K562 (cell line): ENCODE data around the gene ADAM8. TPM values are rescaled to one million over a fixed set of nuclear protein-coding genes. Genes with fewer than 3 reads are reported as not detected.

ENCODE experiments used
- ATAC-seq: fragments of 200-7000 bp; cut with Tn5 transposase; 3 replicates; pipeline ENCODE4 v1.9.1; 2020; ENCODE audit warnings: moderate library complexity
- BruUV-seq: library from RNA; stranded (reverse); fragments of 400-500 nt; replicated peaks from 2 replicates; lab custom pipeline; 2021; lab: Mats Ljungman, UMichigan
- CTCF ChIA-PET: fragments of 300-600 bp; formaldehyde crosslinking; extraction: SDS; loops from one replicate; lab custom pipeline; 2021; ENCODE audit warnings: low intra/inter-chr PET ratio; lab: Yijun Ruan, JAX
- POLR2A ChIA-PET: fragments of 300-600, 350-650 bp; sonication (Branson Sonifier 250); formaldehyde crosslinking; extraction: SDS; loops from one replicate; lab custom pipeline; 2021; ENCODE audit warnings: antibody characterized with exemption, inconsistent platforms; lab: Yijun Ruan, JAX
- DNase-seq, 4 experiments: peaks; one replicate each; pipeline versions ENCODE4 v3.0.0 to v3.0.0-alpha.2; 2011 to 2018; ENCODE audit warnings: low spot score in 3 of 4, mixed read lengths in 3 of 4; ENCODE audit errors: extremely low read depth in 1 of 4
- FAIRE-seq: peaks from 2 replicates; lab custom pipeline; 2011; peaks lifted over from hg19 to GRCh38; lab: Jason Lieb, UNC
- H2AFZ ChIP-seq: 2 replicates; pipeline ENCODE4 v1.6.0; 2011; ENCODE audit warnings: low read depth, low read length, control low read depth, inconsistent platforms
- H3K27ac ChIP-seq: fragments of 200-600 bp; 3 replicates; pipeline ENCODE4 v1.8.0; 2011; ENCODE audit warnings: low read depth, mild to moderate bottlenecking, control low read depth, inconsistent platforms, low read length, moderate library complexity, mixed read lengths; ENCODE audit errors: extremely low read depth
- H3K27me3 ChIP-seq, 2 experiments: fragments of 300-600 bp in 1 of 2; 2 replicates in 1 of 2; 3 replicates in 1 of 2; pipeline versions ENCODE4 v1.6.0 to v1.8.0; 2011; ENCODE audit warnings: inconsistent platforms in 2 of 2, low read length in 2 of 2, mild to moderate bottlenecking in 1 of 2, mixed read lengths in 1 of 2, moderate library complexity in 1 of 2; ENCODE audit not compliant: control insufficient read depth in 2 of 2, insufficient read depth in 2 of 2
- H3K36me3 ChIP-seq: fragments of 300-600 bp; 3 replicates; pipeline ENCODE4 v1.8.0; 2011; ENCODE audit warnings: mild to moderate bottlenecking, low read length, inconsistent platforms; ENCODE audit not compliant: control insufficient read depth, insufficient read depth
- H3K4me1 ChIP-seq, 2 experiments: fragments of 200-600 bp in 1 of 2; replicated peaks in 1 of 2; 2 replicates in 1 of 2; 3 replicates in 1 of 2; pipeline versions ENCODE4 v1.5.1 to v1.8.0; 2011; ENCODE audit warnings: inconsistent platforms in 2 of 2, low read length in 2 of 2, mild to moderate bottlenecking in 1 of 2, mixed read lengths in 1 of 2, moderate library complexity in 1 of 2; ENCODE audit not compliant: control insufficient read depth in 2 of 2, insufficient read depth in 2 of 2
- H3K4me2 ChIP-seq: 2 replicates; pipeline ENCODE4 v1.6.1; 2011; ENCODE audit warnings: low read length, control low read depth, inconsistent platforms, mixed read lengths; ENCODE audit not compliant: insufficient read depth
- H3K4me3 ChIP-seq: fragments of 200-600 bp; sonication (generic), shearing (Covaris generic); 2 replicates; pipeline ENCODE4 v1.5.1; 2016; ENCODE audit warnings: control low read depth, inconsistent platforms
- H3K79me2 ChIP-seq: fragments of 200-600 bp; 3 replicates; pipeline ENCODE4 v1.8.0; 2011; ENCODE audit warnings: low read length, inconsistent platforms; ENCODE audit not compliant: control insufficient read depth, insufficient read depth
- H3K9ac ChIP-seq, 2 experiments: 2 replicates each; pipeline versions ENCODE4 v1.6.0 to v1.6.1; 2011; ENCODE audit warnings: low read depth in 2 of 2, low read length in 2 of 2, control low read depth in 1 of 2, inconsistent platforms in 1 of 2, mild to moderate bottlenecking in 1 of 2, mixed read lengths in 1 of 2; ENCODE audit not compliant: insufficient read depth in 1 of 2
- H3K9me1 ChIP-seq: one replicate; pipeline ENCODE4 v1.6.0; 2011; ENCODE audit warnings: inconsistent platforms, mild to moderate bottlenecking, low read length, moderate library complexity; ENCODE audit not compliant: control insufficient read depth, insufficient read depth
- H3K9me3 ChIP-seq: replicated peaks from 2 replicates; pipeline ENCODE4 v1.5.1; 2011; ENCODE audit warnings: low read depth, low read length, inconsistent platforms; ENCODE audit not compliant: control insufficient read depth, insufficient read depth
- H4K20me1 ChIP-seq: replicated peaks from 2 replicates; pipeline ENCODE4 v1.6.1; 2011; ENCODE audit warnings: low read length, inconsistent platforms, mixed read lengths; ENCODE audit not compliant: control insufficient read depth, insufficient read depth
- ZNF175 ChIP-seq: fragments of 200-800 bp; sonication (Bioruptor generic); IDR thresholded peaks from 2 replicates; pipeline ENCODE4 v1.6.1; 2016; ENCODE audit warnings: low read depth, mild to moderate bottlenecking, missing genetic modification characterization, missing compliant biosample characterization
- ZNF584 ChIP-seq: fragments of 200-800 bp; sonication (Bioruptor generic); IDR thresholded peaks from 2 replicates; pipeline ENCODE4 v1.6.1; 2016; ENCODE audit warnings: low read depth, mild to moderate bottlenecking, missing genetic modification characterization, missing compliant biosample characterization
- ZNF785 ChIP-seq: fragments of 250-450 bp; sonication (Bioruptor Pico); IDR thresholded peaks from 2 replicates; pipeline ENCODE4 v1.4.0; 2020; ENCODE audit warnings: mild to moderate bottlenecking
- WGBS: fragments of 100-300 bp; shearing (Covaris generic); methylation state at CpG from one replicate; pipeline ENCODE4 v1.1.6; 2016; ENCODE audit warnings: low coverage, mixed read lengths; ENCODE audit not compliant: insufficient coverage; ENCODE audit errors: missing lambda C conversion rate; 5-methylcytosine and 5-hydroxymethylcytosine counted together
- in situ Hi-C: fragments of 300-500 bp; cut with MboI; formaldehyde crosslinking; loops from 4 replicates; pipeline ENCODE4 v1.15.0; 2018; ENCODE audit warnings: inconsistent platforms, mixed read lengths
- intact Hi-C: fragments of 100-400 bp; cut with micrococcal nuclease; formaldehyde crosslinking; loops from 2 replicates; pipeline ENCODE4 v1.14.2; 2022
- polyA plus RNA-seq, 8 experiments: library from polyadenylated mRNA; depleted of rRNA in 4 of 8; stranded (reverse) in 5 of 8; unstranded in 3 of 8; fragments of >200 nt; fragmentation: Nextera tagmentation in 2 of 8; fragmentation: Illumina TruSeq in 1 of 8; extraction: Ambion mirVana in 2 of 8; extraction: Trizol in 1 of 8; gene quantifications; 2 replicates each; pipeline versions ENCODE4 v1.2.1 to v1.2.3, GENCODE V29; 2011 to 2014; ENCODE audit warnings: inconsistent platforms in 1 of 8, missing spikeins in 1 of 8
- total RNA-seq, 7 experiments: library from RNA; depleted of rRNA in 6 of 7; stranded (reverse); fragments of >200 nt in 6 of 7; fragmentation: Illumina TruSeq in 2 of 7; extraction: Trizol in 2 of 7; gene quantifications; 2 replicates each; pipeline versions ENCODE4 v1.2.1 to v1.2.3, GENCODE V29; 2011 to 2021; ENCODE audit warnings: low replicate concordance in 1 of 7
- TF ChIP-seq, protein P1 (sequence below): fragments of 450-650 bp; formaldehyde crosslinking; IDR thresholded peaks from 2 replicates; pipeline ENCODE4 v1.4.0; 2020; ENCODE audit warnings: mild to moderate bottlenecking, moderate library complexity

ADAM8 gene
- total and polyA plus RNA-seq, 9 of the 15 experiments (the other 6 are each of a cell fraction or from before 2014, with no cell fraction given), result 0.07 to 7.0 (median 1.1) TPM

DNA sequence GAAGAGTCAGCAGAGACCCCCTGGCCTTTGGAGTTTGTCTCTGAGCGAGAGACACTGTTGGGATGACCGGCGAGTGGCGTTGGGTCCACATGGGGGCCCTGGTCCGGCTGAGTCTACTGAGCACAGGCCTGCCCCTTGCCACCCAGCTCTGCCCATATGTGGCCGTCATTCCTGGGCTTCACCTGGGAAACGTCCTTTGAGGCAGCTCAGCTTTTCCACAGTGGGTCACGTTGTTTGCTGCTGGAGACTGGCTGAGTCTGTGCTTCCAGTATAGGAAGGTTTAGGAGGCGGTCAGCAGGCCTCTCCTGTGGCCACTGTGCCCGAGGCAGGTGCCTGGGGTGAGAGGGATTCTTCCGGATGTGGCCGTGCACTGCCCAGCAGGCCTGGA, 17.1 kb downstream of the ADAM8 start:
- H3K4me2 ChIP-seq, result no peak overlapping the region
- ChIA-PET POLR2A (interaction anchor here (4.6 kb wide), 1 partner anchor 13 kb away, joined by 18 read pairs; no protein-coding TSS in a partner anchor), CTCF (no interaction called here)
- H3K36me3 ChIP-seq, result no peaks in the 10 kb centered on the region
- no peak for FAIRE-seq
- H3K9ac ChIP-seq, result no peak overlapping the region
- 0 out of 2 replicates have a peak, but pooled peaks have one; percentile 1 for TF ChIP-seq ZNF175 (CRISPR knock-in tag)
- TF ChIP-seq ZNF785 (CRISPR knock-in tag), result no peak
- no peak for TF ChIP-seq ZNF584
- TF ChIP-seq, protein P1, sequence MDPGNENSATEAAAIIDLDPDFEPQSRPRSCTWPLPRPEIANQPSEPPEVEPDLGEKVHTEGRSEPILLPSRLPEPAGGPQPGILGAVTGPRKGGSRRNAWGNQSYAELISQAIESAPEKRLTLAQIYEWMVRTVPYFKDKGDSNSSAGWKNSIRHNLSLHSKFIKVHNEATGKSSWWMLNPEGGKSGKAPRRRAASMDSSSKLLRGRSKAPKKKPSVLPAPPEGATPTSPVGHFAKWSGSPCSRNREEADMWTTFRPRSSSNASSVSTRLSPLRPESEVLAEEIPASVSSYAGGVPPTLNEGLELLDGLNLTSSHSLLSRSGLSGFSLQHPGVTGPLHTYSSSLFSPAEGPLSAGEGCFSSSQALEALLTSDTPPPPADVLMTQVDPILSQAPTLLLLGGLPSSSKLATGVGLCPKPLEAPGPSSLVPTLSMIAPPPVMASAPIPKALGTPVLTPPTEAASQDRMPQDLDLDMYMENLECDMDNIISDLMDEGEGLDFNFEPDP (CRISPR knock-in tag), result no peak
- no peaks in the 10 kb centered on the region for H3K9me3 ChIP-seq
- DNase-seq, result no peak
- no peak overlapping the region for H3K4me3 ChIP-seq
- 61% methylated on average over 12 of the region's 12 CpGs for WGBS
- H2AFZ ChIP-seq, result 0 out of 2 replicates have a peak overlapping the region, but pooled peaks have one; percentile 32
- BruUV-seq, result no TSS peak
- H3K27ac ChIP-seq, result no peak overlapping the region
- H3K27me3 ChIP-seq, result no peaks in the 10 kb centered on the region
- no peaks in the 10 kb centered on the region for H3K9me1 ChIP-seq
- H3K4me1 ChIP-seq, result peaks cover 2 to 76% of the 10 kb centered on the region in 2 experiments; a peak in 3 of 5 replicates
- ATAC-seq, result no peak
- no peaks in the 10 kb centered on the region for H4K20me1 ChIP-seq
- no peaks in the 10 kb centered on the region for H3K79me2 ChIP-seq
- in situ Hi-C loops, result no loop called here
- intact Hi-C loops, result no loop called here
